IPS-NIHi7 (cell line): ENCODE results near the gene VCL.
A peak's percentile ranks its signal among the peaks of the same experiment; 100 is the strongest.
"Not testable (repeated sequence)": the region's sequence is repeated elsewhere in the genome, so short reads cannot be mapped to it uniquely, and the experiment has no call there.

ENCODE experiments used
- DNase-seq: peaks from one replicate; pipeline ENCODE4 v3.0.0; 2012; ENCODE audit warnings: mixed read lengths; ENCODE audit errors: extremely low spot score

The VCL gene

DNA sequence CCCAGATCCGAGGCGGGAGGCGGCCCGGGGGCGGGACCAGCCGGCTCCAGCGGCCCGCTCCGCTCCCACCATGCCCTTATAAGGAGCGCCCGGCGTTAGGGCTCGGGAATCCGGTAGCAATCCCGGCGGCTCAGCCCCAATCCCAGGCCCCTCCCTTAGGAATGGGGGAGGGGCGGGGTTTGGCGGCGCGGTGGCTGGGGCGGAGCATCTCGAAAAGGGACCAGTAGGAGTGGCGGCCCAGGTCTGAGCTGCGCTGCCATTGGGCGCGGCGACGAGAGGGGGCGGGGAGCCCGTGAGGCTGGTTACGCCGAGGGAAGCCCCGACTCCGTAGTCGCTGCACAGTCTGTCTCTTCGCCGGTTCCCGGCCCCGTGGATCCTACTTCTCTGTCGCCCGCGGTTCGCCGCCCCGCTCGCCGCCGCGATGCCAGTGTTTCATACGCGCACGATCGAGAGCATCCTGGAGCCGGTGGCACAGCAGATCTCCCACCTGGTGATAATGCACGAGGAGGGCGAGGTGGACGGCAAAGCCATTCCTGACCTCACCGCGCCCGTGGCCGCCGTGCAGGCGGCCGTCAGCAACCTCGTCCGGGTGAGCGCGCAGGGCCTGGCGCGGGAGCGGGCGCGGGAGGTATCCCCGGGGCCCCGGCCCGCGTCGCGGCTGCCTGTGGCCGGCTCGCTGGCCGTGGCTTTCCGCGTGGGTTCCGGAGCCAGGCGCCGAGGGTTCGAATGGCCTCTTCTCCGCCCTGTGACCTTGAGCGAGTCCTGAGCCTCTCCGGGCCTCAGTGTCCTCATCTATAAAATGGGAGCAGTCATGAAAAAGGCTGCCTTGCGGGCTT, at the start of gene VCL:
TSS of gene VCL (plus strand) at position 330 of the 836 bp plus-strand sequence. CDS start at position 422, 92 bp downstream.
- DNase-seq = peak; percentile 97

DNA sequence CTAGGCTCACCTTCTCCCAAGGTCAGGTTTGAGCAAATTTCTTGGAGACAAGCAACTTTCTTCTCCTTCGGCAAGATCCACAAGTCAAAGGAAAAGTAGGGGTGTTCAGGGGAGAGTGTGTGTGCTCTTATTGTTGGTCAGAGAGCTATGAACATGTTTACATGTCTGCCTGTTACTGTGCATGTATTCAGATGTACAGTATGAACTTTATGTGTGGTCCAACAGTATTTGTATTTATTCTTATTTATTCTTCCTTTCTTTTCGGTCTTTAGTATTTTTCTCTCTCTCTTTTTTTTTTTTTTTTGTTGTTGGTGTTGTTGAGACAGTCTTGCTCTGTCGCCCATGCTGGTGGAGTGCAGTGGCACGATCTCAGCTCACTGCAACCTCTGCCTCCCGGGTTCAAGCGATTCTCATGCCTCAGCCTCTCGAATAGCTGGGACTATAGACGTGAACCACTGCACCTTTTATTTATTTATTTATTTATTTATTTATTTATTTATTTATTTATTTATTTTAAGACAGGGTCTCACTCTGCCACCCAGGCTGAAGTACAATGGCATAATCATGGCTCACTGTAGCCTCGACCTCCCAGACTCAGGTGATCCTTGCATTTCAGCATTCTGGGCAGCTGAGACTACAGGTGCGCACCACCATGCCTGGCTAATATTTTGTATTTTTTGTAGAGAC, 48.8 kb upstream of the VCL start:
- DNase-seq = no peak

DNA sequence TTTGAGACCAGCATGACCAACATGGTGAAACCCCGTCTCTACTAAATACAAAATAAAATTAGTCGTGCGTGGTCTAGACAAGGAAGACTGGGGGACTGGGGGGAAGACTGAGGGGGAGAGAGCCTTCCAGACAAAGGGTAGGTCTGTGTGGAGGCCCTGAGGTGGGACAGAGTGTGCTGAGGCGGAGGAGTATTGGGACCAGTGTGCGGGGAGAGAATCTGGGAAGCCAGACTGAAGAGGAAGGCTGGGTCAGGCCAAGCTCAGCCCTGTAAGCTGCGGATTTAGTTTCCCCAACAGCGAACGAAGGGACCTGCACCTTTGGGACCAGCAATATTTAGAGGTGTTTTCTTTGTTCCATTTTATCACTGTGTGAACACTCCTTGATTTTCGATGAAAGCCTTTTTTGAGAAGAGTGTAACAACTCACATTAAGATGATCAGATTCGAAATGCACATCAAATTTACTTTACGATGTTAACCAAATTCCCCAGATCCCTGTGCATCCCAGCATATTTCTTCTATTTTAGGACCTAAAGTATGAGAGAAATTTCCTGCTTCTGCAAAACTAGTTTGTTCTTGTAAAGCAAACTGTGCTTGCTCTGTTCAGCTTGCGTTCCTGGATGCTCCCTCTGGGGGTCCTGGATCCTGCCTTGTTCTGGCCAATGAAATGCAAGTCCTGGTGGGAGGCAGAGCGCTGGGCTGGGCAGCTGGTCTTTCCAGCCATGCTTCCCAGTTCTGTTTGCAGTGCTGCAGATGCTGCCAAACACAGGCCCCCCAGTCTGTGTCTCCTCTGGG, 47.6 kb upstream of the VCL start:
- DNase-seq = peak; percentile 66

DNA sequence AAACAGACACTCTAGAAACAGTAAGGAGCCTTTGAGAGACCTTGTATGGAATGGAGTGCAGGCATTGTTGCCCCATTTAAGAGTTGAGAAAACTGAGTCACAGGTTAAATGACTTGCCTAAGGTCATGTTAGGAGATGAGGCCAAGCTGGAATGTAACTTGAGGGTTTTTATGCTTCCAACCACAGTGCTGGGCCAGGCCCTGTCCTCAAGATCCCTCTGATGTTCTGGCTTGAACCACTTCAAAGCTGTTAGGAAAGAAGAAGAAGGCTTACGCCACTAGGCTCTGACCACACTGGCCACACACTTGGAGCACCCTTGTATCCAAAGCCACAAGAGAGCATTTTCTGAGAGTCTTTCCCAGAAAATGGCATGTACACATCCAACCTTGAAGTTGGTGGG, 44.3 kb upstream of the VCL start:
- no peak for DNase-seq

DNA sequence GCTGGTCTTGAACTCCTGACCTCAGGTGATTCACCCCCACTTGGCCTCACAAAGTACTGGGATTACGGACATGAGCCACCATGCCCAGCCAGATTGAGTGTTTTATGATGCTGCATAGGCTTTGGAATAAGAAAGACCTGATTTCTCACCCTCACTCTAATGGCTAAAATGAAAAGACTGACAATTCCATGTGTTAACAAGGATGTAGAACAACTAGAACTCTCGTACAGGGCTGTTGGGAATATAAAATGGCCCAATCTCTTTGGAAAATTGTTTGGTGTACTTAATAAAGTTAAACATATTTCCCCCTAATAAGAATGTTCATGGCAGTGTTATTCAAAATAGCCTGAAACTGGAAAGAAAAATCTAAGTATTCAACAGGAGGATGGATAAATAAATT, 43.2 kb upstream of the VCL start:
- no peak for DNase-seq

DNA sequence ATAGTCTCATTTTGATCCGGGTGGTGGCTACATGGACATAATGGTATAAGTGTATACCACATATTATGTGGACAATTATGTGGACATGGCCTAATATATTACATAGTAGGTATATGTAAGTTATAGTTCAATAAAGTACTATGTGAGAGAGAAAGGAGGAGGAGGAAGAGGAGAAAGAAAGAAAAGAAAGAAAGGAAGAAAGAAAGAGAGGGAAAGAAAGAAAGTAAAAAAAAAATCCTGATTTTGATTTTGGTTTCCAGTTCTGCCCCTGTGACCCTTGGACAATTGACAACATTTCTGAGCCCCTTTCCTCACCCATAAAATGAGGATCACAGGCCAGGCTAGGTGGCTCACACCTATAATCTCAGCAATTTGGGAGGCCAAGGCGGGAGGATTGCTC, 42.2 kb upstream of the VCL start:
- no peak for DNase-seq

DNA sequence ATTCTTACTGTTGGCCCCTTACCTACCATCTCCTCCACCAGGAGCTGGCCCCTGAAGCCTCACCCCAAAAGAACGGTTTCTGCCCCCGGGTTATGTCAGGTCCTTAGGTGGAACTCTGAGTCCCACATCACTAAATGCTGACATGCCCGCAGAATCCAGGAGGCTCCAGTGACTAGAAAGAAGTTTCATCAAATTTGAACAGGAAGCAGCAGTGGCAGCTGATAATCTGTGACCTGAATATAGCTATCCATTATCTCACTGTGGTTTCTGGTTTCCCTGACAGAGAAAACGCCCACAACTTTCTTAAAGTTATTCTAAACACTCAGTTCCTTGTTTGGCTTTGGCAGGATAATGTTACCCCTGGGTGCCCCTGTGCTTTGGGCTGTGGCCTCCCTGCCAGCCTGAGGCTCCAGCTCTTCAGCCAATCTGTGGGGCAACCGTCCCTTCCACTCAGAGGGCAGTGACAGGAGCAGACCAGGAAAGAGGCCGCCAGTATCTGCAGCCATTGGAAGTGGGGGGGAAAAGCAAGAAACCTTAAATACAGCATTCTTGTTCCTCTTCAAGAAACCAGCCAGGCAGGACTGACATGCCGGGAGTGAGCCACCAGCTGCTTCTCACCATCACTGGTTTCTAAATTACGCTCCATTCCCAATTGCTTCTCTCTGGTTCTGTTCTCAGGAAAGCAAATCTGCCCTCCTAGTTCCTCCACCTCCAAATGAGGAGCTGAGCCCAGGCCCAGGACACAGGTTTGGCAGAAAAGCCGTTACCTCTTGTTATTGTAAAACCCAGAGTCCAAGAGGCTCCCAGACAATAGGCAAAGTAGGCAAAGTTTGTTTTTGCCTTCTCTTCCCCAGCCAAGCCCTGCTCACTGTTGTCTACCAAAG, 41.2 kb upstream of the VCL start:
- no peak for DNase-seq

DNA sequence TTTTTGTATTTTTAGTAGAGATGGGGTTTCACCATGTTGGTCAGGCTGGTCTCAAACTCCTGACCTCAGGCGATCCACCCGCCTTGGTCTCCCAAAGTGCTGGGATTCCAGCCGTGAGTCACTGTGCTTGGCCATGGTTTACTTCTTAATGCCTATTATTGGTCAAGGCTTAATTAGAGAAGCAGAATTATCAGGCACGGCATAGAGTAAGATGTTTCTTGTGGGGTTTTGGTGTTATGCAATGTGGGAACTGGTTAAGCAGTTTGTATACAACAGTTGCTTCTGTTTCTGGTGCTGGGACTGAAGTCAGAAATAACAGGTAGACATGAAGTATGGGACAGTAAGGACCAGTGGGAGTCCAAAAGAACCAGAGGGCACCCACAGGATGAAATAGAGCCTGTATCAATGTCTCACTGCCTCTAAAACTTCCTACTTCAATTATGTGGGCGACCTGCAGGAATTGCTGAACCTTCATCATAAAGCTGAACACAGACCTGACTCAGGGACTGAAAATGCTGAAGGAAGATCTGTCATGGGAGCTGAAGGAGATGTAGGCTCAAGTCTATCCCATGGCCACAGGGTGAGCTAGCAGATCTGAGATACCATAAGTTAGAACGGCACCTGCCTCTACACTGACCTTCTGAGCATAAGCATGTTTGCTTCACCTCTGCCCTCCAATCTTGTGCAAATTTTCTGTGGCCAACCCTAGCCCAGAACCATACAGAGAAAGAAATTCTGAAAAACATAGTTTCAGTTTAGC, 38.3 kb upstream of the VCL start:
- no peak for DNase-seq

DNA sequence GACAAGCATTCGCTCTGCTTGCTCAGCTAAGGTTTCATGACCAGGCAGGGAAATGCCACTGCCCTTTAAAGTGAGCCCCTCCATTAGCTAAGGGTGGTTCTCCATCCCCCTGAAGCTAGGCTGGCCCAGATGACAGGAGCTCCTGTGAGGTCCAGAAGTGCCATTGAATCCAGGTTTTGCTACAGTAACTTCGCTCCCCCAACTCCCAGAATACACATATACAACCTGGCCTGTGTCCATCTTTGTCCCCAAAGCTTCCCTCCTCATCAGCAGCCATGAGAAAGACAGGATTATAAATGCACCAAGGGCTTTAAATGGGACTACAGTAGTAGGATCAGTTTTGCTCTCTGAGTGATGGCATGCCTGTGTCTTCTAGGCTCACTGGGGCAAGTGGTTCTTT, 35.5 kb upstream of the VCL start:
- DNase-seq = no peak

DNA sequence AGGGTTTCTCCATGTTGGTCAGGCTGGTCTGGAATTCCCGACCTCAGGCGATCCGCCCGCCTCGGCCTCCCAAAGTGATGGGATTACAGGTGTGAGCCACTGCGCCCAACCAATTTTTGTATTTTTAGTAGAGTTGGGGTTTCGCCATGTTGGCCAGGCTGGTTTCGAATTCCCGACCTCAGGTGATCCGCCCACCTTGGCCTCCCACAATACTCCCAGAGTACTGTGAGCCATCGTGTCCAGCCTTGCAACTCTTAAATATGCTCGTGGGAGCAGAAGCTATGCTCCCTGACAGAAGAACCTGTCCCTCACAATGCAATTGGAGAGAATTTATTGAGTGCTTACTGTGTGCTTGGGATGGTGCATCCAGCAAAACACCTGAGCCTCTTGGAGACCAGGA, 34.4 kb upstream of the VCL start:
- not testable (repeated sequence) for DNase-seq

DNA sequence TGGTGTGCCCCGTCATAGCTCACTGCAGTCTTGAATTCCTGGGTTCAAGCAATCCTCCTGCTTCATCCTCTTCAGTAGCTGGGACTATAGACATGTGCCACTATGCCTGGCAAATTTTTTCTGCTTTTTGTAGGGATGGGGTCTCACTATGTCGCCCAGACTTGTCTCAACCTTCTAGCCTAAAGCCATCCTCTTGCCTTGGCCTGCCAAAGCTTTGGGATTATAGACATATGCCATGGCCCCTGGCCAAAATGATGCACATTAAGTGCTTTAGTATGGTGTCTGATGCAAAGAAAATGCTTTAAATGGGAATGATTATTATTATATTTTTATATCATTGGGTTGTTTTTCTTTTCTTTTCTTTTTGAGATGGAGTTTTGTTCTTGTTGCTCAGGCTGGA, 33.2 kb upstream of the VCL start:
- no peak for DNase-seq

DNA sequence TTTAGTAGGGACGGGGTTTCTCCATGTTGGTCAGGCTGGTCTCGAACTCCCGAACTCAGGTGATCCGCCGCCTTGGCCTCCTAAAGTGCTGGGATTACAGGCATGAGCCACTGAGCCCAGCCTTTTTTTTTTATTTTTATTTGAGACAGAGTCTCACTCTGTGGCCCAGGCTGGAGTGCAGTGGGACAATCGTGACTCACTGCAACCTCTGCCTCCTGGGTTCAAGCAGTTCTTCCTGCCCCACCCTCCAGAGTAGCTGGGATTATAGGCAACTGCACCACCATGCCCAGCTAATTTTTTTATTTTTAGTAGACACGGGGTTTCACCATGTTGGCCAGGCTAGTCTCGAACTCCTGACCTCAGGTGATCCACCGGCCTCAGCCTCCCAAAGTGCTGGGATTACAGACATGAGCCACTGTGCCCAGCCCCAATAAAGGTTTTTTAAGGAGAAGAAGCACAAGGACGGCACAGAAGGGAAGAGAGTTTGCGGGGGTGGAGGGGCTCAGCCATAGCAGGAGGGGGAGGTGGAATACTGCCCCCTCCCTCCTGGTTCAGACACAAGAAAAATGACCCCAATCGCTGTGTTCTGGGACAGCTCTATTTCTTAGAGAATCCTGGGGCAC, 32.5 kb upstream of the VCL start:
- DNase-seq = peak; percentile 27

DNA sequence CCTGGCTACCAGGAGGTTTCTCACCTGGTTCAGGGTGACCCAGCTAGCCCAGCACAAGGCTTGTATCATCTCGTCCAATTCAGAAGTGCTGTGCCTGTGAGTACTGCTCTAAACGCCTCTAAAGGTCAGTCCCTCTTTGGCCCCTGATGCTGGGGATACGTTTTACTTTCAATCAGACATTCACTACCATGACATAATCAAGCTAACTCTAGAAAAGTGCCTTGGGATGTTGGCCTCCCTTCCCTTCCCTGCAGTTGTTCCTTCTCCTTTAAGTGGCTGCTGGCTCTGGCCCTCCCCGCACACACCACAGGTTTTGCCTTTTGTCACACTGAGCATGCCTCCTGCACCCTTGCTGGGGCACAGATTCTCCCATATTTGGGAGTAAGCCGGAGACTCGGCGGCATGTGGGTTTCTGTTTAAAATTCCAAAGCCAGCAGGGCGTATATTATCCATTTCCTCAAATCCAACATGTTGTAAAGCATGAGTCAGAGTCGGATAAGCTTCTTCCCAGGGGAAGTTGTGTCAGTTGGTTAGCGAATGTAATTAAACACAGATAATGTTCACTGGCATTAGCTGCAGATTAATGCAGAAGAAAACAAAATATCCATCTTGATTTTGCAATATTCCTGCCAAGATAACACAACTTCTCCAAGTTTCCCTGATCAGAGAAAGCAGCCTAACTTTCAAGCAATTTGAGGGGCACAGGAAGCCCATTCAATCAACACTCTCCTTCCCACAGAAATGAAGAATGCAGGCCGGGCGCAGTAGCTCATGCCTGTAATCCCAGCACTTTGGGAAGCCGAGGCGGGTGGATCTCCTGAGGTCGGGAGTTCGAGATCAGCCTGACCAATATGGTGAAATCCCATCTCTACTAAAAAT, 31.8 kb upstream of the VCL start:
- peak; percentile 86 for DNase-seq

DNA sequence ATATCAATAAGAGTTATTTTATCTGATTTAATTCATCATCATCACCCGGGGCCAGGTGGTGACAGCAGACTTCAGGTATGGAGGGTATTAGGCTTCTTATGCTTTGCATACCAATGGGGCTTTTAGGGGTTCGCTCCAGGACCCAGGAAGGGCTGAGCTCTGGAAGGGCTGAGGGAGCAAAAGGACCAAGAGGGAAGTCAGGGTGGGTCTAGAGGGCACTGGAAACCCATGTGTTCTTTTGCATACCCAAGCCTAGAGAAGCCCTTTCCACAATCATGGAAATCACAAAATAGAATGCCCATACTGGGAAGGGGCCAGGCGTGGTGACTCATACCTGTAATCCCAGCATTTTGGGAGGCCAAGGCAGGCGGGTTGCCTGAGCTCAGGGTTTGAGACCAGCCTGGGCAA, 30.9 kb upstream of the VCL start:
- DNase-seq = peak; percentile 61

DNA sequence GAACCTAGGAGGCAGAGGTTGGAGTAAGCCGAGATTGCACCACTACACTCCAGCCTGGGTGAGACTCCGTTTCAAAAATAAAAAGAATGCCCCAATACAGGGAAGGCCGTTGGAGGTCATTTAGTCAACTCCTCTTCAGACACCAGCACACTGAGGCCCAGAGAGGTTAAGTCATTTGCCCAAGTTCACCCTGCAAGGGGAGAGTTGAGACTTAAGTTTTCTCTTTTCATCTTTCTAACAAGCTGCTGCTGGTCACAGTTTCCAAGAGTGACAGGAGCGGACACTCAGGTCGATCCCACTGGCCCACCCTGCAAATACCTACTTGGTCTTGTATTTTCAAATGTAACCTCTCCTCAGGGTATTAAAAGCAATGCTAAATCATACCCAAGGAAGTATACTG, 30.4 kb upstream of the VCL start:
- no peak for DNase-seq

DNA sequence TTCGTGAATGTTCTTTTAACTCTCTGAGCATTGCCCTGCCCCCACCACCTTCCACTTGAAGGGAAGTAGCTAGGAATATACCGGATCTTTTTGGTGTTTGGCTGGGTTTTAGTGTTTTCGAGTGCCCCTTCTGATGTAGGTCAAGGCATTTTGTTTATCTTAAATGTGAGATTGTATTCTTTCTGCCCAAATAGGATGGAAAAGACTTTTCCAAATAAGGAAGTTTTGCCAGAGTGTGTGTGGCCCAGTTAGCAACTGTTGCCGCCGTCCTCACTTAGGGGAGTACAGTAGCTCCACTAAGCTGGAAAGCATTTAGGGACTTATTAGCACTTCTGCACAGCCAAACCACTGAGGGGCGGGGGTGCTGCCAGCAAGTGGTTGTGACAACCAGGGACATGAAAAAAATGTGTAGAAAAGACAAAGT, 29.8 kb upstream of the VCL start:
- DNase-seq = no peak

DNA sequence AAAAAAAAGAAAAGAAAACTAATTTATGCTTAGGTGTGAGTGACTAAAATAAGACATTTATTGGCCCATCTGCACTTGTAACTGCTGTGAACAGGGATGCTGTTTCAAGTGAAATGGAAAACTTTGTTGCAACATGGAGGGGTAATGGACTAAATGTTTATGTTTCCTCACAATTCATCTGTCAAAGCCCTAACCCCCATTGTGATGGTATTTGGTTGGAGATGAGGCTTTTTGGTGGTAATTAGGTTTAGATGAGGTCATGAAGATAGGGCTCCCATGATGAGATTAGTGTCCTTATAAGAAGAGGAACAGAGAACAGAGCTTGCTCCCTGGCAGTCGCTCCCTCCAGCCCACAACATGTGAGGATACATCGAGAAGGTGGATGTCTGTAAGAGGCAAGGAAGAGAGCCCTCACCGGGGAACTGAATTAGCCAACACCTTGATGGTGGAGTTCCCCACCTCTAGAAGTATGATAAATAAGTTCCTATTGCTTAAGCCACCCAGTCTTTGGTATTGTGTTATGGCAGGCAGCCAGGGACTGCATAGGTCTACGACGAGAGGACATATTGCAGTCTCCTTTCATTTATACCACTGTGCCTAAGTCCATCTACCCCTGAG, 28.6 kb upstream of the VCL start:
- no peak for DNase-seq

DNA sequence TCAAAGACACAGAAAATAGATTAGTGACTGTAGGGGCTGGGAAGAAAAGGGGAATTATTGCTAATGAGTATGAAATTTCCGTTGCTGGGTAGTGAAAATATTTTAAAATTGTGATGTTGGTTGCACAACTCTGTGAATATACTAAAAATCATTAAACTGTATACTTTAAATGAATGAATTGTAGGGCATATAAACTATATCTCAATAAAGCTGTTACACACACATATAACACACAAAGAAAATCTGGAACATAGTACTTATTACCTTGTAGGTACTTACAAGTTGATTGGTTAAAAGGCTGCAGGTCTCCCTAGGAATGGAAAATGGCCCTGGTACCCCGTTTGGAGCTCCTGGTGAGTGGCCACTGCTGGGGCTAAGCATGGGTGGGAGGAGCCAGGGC, 27.1 kb upstream of the VCL start:
- DNase-seq = no peak
